HepG2 (cell line): ENCODE data around the gene RSPH9. TPM values are rescaled to one million over a fixed set of nuclear protein-coding genes. Genes with fewer than 3 reads are reported as not detected.
A peak's percentile ranks its signal among the peaks of the same experiment; 100 is the strongest.

ENCODE experiments used
- CBFB ChIP-seq: sonication (generic); formaldehyde crosslinking; IDR thresholded peaks from 2 replicates; pipeline ENCODE4 v1.4.0; 2020; ENCODE audit warnings: missing genetic modification reagents
- ERF ChIP-seq: IDR thresholded peaks from 2 replicates; pipeline ENCODE4 v1.6.1; 2018; ENCODE audit warnings: missing biosample characterization, missing genetic modification reagents
- KLF15 ChIP-seq: sonication (generic); formaldehyde crosslinking; IDR thresholded peaks from 2 replicates; pipeline ENCODE4 v1.8.1; 2023; ENCODE audit warnings: borderline replicate concordance, mild to moderate bottlenecking, inconsistent platforms, missing genetic modification reagents, mixed read lengths
- NFE2L1 ChIP-seq: sonication (generic); formaldehyde crosslinking; IDR thresholded peaks from 2 replicates; pipeline ENCODE4 v1.4.0; 2020; ENCODE audit warnings: missing genetic modification reagents, mild to moderate bottlenecking, borderline replicate concordance
- NFKBIZ ChIP-seq: IDR thresholded peaks from 2 replicates; pipeline ENCODE4 v1.6.1; 2018; ENCODE audit warnings: missing genetic modification reagents, missing compliant biosample characterization
- SIN3A ChIP-seq: IDR thresholded peaks from 2 replicates; pipeline ENCODE4 v1.6.1; 2011; ENCODE audit warnings: low read depth, mild to moderate bottlenecking, control low read depth, low read length, borderline replicate concordance
- U2AF1 ChIP-seq: fragments of 200-400 bp; formaldehyde crosslinking; optimal IDR thresholded peaks from 2 replicates; pipeline ENCODE3; 2017; ENCODE audit warnings: mild to moderate bottlenecking, low read depth, low read length
- ZEB1 ChIP-seq: IDR thresholded peaks from 2 replicates; pipeline ENCODE4 v1.6.1; 2012; ENCODE audit warnings: mild to moderate bottlenecking, low read depth, inconsistent platforms; ENCODE audit not compliant: insufficient replicate concordance
- ZFP36 ChIP-seq: fragments of 150-350 bp; IDR thresholded peaks from 2 replicates; pipeline ENCODE4 v1.6.1; 2018; ENCODE audit warnings: borderline replicate concordance, low read length, low read depth; ENCODE audit not compliant: partially characterized antibody
- ZMYM4 ChIP-seq: sonication (generic); formaldehyde crosslinking; IDR thresholded peaks from 2 replicates; pipeline ENCODE4 v1.8.1; 2023; ENCODE audit warnings: mild to moderate bottlenecking, missing genetic modification reagents
- ZNF251 ChIP-seq: sonication (generic); formaldehyde crosslinking; IDR thresholded peaks from 2 replicates; pipeline ENCODE4 v1.9.0; 2021; ENCODE audit warnings: mild to moderate bottlenecking, missing genetic modification reagents
- ZNF264 ChIP-seq: sonication (generic); formaldehyde crosslinking; IDR thresholded peaks from 2 replicates; pipeline ENCODE4 v1.4.0; 2020; ENCODE audit warnings: missing genetic modification reagents
- ZNF713 ChIP-seq: sonication (generic); formaldehyde crosslinking; IDR thresholded peaks from 2 replicates; pipeline ENCODE4 v1.4.0; 2020; ENCODE audit warnings: mild to moderate bottlenecking, missing genetic modification reagents
- ZSCAN20 ChIP-seq: sonication (generic); formaldehyde crosslinking; IDR thresholded peaks from 2 replicates; pipeline ENCODE4 v1.4.0; 2020; ENCODE audit warnings: missing genetic modification reagents, mild to moderate bottlenecking, borderline replicate concordance
- polyA plus RNA-seq, 8 experiments: library from polyadenylated mRNA; depleted of rRNA in 3 of 8; stranded (reverse) in 7 of 8; unstranded in 1 of 8; fragments of >200 nt; fragmentation: Illumina TruSeq in 4 of 8; extraction: Trizol in 4 of 8; gene quantifications; 2 replicates each; pipeline versions ENCODE4 v1.2.1 to v1.2.3, GENCODE V29; 2011 to 2016; ENCODE audit warnings: low read depth in 4 of 8, missing spikeins in 1 of 8, mixed read lengths in 1 of 8; ENCODE audit not compliant: insufficient read depth in 1 of 8
- total RNA-seq, 5 experiments: library from RNA; depleted of rRNA; stranded (reverse); fragments of >200 nt; fragmentation: Illumina TruSeq; extraction: Trizol; gene quantifications; 2 replicates each; pipeline ENCODE4 v1.2.3, GENCODE V29; 2016; ENCODE audit warnings: low read depth in 1 of 5
- TF ChIP-seq, protein P1 (sequence below), 2 experiments: fragments of 450-650 bp in 1 of 2; sonication (generic) in 1 of 2; formaldehyde crosslinking in 1 of 2; IDR thresholded peaks; 2 replicates each; pipeline versions ENCODE4 v1.6.1 to v1.8.0; 2016 to 2022; ENCODE audit warnings: antibody characterized with exemption in 1 of 2, mild to moderate bottlenecking in 1 of 2, missing genetic modification reagents in 1 of 2
- TF ChIP-seq, protein P2 (sequence below): sonication (generic); formaldehyde crosslinking; IDR thresholded peaks from 2 replicates; pipeline ENCODE4 v1.5.1; 2020; ENCODE audit warnings: missing genetic modification reagents, mild to moderate bottlenecking, borderline replicate concordance

Gene RSPH9
- total and polyA plus RNA-seq, 2 of the 13 experiments (the other 11 are each of a cell fraction or from before 2014, with no cell fraction given): 0.04 TPM; not detected in 1

DNA sequence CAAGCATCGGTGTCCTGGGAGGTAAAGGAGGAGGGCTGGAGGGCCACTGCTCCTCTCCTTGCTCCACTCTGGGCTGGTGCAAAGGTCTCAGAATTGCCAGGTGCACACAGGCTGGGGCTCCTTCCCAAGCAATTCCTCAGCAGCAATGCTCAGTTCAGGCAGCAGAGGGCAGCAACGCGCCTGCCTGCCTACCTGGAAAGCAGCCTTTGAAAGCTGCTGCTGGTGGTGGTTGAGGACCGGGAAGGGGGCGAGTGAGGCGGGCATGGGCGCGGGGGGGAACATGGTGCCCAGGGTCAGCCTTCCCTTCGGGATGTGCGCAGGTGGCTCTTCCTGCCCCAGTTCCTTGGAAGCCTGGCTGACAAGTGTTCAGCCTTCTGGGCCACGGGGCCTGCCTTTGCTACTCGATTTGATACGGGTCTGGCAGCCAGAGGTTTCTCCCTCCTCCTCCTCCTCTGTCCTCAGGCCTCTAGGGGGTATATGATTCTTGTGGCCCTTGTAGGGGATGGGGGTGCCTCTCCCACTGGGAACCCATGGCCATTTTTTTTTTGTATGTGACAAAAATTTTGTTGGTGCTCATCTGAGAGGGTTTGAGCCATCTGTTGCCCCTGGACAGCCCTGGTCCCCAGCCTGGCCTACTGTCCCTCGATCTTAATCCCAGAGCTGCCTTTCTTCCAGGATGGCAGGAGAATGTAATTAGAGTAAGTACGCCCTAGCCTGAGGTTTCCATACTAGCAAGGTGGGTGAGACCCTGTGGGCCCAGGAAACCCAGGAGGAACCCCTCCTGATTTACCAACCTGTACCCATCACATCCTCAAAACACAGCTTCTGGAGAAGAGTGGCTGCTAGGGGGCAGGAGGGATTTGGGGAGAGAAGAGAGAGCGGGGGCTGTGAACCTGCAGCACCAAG, 22.7 kb downstream of the RSPH9 start (continued):
- TF ChIP-seq NFKBIZ (CRISPR knock-in tag): no peak
- TF ChIP-seq NFE2L1 (CRISPR knock-in tag): 0 out of 2 replicates have a peak, but pooled peaks have one; percentile 67
- no peak; the same call in 1 of the 2 replicates for TF ChIP-seq ZMYM4 (CRISPR knock-in tag)
- TF ChIP-seq ZNF264 (CRISPR knock-in tag): no peak
- TF ChIP-seq CBFB (CRISPR knock-in tag): 0 out of 2 replicates have a peak, but pooled peaks have one; percentile 45
- peak; percentile 78 for TF ChIP-seq ERF (CRISPR knock-in tag)
- no peak for TF ChIP-seq KLF15 (CRISPR knock-in tag)
- peak; percentile 34 for TF ChIP-seq ZFP36
- TF ChIP-seq, protein P1, sequence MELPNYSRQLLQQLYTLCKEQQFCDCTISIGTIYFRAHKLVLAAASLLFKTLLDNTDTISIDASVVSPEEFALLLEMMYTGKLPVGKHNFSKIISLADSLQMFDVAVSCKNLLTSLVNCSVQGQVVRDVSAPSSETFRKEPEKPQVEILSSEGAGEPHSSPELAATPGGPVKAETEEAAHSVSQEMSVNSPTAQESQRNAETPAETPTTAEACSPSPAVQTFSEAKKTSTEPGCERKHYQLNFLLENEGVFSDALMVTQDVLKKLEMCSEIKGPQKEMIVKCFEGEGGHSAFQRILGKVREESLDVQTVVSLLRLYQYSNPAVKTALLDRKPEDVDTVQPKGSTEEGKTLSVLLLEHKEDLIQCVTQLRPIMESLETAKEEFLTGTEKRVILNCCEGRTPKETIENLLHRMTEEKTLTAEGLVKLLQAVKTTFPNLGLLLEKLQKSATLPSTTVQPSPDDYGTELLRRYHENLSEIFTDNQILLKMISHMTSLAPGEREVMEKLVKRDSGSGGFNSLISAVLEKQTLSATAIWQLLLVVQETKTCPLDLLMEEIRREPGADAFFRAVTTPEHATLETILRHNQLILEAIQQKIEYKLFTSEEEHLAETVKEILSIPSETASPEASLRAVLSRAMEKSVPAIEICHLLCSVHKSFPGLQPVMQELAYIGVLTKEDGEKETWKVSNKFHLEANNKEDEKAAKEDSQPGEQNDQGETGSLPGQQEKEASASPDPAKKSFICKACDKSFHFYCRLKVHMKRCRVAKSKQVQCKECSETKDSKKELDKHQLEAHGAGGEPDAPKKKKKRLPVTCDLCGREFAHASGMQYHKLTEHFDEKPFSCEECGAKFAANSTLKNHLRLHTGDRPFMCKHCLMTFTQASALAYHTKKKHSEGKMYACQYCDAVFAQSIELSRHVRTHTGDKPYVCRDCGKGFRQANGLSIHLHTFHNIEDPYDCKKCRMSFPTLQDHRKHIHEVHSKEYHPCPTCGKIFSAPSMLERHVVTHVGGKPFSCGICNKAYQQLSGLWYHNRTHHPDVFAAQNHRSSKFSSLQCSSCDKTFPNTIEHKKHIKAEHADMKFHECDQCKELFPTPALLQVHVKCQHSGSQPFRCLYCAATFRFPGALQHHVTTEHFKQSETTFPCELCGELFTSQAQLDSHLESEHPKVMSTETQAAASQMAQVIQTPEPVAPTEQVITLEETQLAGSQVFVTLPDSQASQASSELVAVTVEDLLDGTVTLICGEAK (IDR thresholded peaks at IDR 0.05): no peak
- TF ChIP-seq, protein P1 (CRISPR knock-in tag; IDR thresholded peaks at IDR 0.05): peak; percentile 47; the same call in 1 of the 2 replicates
- TF ChIP-seq, protein P2, sequence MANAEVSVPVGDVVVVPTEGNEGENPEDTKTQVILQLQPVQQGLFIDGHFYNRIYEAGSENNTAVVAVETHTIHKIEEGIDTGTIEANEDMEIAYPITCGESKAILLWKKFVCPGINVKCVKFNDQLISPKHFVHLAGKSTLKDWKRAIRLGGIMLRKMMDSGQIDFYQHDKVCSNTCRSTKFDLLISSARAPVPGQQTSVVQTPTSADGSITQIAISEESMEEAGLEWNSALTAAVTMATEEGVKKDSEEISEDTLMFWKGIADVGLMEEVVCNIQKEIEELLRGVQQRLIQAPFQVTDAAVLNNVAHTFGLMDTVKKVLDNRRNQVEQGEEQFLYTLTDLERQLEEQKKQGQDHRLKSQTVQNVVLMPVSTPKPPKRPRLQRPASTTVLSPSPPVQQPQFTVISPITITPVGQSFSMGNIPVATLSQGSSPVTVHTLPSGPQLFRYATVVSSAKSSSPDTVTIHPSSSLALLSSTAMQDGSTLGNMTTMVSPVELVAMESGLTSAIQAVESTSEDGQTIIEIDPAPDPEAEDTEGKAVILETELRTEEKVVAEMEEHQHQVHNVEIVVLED: no peak
- peak; percentile 3 for TF ChIP-seq ZEB1
- 0 out of 2 replicates have a peak, but pooled peaks have one; percentile 26 for TF ChIP-seq SIN3A
- TF ChIP-seq ZSCAN20 (CRISPR knock-in tag): 0 out of 2 replicates have a peak, but pooled peaks have one; percentile 36
- TF ChIP-seq U2AF1: no peak
- 0 out of 2 replicates have a peak, but pooled peaks have one; percentile 72 for TF ChIP-seq ZNF713 (CRISPR knock-in tag)
- no peak for TF ChIP-seq ZNF251 (CRISPR knock-in tag)
